NCI-H2081 (cell line): ENCODE results near the gene PLTP.
"Not testable (repeated sequence)": the region's sequence is repeated elsewhere in the genome, so short reads cannot be mapped to it uniquely, and the experiment has no call there.

Experiments
- DNase-seq, 2 experiments: peaks; one replicate each; lab custom pipeline; 2025; lab: John Stamatoyannopoulos, UW

PLTP gene

DNA sequence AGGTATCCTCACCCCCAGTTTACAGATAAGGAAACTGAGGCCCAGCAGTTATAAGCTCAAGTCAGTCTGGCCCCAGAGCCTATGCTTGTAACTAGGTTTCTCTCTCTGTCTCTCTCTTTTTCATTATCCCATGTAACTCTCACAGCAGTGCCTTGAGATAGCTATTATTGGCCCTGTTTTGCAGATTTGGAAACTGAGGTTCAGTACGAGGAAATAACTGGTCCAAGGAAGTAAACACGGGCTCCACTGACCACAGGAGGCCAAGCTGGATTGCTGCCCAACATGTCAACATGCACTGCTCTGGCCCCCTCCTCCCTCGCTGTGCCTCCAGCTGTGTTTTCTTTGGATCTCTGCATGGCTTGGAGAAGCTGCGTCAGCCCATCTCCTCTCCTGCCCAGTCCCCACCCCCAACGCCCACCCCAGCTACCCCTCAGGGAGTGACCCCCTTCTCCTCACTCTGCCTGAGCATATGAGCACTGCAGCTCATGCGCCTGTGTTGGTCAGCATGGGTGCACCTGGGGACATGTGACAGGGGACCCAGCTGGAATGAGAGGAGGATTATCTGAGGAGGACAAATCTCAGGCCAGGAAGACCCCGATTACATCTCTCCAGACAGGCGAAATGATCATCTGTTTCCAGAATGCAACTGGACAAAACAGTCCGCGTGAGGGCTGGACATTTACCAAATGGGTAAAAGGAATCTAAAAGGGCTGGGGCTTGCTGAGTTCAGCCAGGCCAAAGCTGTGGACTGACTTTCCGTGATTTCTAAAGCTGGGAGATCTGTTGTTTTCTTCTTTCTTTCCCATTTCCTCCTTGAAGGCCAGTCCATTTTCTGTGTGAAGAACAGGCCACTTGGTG, 7.8 kb upstream of the PLTP start:
- DNase-seq: no peak

DNA sequence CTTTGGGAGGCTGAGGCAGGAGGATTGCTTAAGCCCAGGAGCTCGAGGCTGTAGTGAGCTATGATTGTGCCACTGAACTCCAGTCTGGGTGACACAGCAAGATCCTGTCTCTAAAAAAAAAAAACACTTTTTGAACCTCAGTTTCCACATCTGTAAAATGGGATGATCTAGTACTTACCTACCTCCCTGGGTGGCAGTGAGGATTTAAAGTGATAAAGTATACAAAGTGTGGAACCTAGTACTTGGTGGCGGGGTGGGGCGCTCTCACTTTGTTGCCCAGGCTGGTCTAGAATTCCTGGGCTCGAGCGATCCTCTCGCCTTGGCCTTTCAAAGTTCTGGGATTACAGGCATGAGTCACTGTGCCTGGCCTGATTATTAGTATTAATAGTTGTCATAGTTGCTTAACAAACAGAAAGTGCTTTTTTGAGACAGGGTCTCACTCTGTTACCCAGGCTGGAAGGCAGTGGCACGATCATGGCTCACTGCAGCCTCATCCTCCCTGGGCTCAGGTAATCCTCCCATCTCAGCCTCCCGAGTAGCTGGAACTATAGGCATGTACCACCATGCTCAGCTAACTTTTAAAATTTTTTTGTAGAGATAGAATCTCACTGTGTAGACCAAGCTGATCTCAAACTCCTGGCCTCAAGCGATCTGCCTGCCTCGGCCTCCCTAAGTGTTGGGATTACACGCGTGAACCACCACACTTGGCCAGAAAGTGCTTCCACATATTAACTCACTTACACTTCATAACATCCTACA, 7.0 kb upstream of the PLTP start:
- no peak for DNase-seq

DNA sequence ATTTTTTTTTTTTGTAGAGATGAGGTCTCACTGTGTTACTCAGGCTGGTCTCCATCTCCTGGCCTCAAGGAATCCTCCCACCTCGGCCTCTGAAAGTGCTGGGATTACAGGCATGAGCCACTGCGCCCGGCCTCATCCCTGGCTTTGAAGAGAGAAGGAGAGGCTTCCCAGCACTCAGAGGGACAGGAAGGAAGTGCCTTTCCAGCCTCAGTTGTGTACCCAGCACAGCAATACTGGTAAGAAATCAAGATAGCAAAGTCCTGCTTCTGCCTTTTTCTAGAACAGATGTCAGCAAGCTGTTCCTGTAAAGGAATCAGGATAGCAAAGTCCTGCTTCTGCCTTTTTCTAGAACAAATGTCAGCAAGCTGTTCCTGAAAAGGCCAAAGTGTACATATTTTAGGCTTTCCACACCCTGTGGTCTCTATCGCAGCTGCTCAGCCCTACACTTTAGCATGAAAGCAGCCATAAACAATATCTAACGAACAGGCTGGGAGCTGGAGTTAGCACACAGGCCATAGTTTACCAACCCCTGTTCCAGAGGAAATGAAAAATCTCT, 6.3 kb upstream of the PLTP start:
- no peak for DNase-seq

DNA sequence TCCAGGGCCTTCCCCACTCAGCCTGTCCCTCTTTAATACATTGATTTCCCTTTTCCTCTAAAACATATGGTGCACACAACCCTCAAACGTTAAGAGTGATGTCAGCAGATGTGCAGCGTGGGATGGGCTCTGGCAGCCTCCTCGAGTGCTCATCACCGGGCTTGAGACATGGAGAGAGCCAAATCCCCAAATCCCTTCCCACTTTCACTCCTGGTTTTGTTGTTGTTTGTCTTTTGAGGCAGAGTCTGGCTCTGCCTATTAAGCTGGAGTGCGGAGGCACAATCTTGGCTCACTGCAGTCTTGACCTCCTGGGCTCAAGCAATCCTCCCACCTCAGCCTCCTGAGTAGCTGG, 5.8 kb upstream of the PLTP start:
- no peak for DNase-seq

DNA sequence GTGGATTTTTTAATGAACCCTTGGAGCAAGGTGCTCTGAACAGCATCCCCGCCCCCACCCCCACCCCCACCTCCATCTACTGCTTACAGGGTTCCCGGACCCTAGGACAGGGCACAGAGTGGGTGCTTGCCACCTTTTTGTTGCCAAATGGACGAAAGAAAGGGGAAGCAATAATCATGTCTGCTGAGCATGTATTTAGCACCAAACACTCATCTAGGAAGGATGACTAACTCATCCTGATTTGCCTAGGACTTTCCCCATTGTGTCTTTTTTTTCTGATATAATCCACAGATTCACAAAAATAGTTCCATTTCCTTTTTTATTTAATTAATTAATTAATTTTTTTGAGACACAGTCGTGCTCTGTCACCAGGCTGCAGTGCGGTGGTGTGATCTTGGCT, 1.2 kb upstream of the PLTP start:
- DNase-seq: no peak

DNA sequence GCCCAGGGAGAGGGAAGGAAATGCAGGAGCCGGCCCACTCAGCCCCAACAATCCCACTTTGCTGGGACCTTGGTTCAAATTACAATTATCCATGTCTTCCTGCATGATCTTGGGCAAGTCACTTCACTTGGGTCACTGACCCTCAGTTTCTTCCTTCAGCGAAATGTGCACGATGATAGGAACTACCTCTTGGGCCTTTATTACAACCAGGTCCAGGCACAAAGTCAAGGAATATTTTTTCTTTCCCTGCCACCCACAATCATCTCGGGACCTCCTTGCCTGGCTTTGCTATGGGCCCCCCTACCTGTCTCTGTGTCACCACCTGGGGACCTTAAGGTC, 358 bp upstream of the PLTP start:
- no peak for DNase-seq

DNA sequence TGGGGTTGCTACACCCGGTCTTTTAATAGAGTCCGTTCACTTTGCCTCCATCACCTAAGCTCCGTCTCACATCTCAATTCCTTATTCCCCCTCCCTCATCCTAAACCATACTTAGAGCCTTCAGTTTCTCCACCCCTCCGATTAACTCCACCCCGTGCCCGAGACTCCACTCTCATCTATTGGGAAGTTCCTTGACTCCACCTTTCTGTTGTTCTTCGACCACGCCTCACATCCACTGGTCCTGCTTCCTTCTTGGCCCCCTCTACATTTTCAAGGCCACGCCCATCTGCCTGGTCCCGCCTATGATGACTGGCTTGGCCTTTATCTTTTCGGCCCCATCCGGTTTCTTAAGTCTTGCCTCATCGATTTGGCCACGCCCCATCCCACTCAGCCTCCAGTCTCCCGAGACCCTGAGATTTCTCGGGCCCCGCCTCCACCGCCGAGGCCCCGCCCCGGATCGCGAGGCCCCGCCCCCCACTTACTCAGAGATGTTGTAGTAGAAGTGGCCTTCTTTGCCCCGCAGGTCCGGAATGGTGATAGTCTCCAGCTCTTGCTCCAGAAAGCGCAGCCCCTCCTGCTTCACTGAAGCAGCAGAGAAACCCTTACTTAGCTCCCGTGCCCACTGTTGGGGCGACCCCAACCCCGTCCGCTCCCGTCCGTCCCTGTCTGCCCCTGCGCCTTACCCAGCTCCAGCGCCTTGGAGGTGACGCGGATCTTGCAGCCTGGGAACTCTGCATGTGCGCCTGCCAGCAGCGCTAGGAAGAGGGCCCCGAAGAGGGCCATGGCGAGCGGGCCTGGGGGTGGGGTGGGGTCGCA, 1.1 kb downstream of the PLTP start:
- DNase-seq: peak; percentile 49 to 66

DNA sequence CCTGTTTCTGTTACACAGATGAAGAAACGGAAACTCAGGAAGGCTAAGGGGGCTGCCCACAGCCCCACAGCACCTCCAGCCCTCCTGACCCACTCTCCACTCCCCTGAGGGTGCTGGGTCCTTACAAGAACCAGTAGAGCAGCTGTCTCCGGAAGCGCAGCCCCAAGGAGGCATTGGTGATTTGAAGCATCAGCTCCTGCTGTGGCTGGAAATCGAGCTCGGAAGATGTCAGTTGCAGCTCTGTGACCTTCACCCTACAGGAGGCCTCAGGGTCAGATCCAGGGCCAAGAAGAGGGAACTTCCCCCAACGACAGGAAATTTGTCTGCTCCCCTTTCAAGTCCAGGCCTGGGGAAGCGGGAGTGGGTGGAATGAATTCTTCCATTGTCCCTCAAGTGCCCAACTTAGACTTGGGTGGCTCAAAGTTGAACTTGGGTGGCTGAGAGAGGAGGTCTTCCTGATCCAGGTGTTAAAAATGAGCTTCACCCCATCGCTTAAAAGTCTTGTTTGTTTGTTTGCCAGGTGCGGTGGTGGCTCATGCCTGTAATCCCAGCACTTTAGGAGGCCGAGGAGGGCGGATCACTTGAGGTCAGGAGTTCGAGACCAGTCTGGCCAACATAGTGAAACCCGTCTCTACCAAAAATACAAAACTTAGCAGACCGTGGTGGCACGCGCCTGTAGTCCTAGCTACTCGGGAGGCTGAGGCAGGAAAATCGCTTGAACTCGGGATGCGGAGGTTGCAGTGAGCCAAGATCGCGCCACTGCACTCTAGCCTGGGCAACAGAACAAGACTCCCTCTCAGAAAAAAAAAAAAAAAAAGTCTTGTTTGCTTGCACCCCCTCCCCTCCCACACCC, 1.9 kb downstream of the PLTP start:
- DNase-seq: no peak

DNA sequence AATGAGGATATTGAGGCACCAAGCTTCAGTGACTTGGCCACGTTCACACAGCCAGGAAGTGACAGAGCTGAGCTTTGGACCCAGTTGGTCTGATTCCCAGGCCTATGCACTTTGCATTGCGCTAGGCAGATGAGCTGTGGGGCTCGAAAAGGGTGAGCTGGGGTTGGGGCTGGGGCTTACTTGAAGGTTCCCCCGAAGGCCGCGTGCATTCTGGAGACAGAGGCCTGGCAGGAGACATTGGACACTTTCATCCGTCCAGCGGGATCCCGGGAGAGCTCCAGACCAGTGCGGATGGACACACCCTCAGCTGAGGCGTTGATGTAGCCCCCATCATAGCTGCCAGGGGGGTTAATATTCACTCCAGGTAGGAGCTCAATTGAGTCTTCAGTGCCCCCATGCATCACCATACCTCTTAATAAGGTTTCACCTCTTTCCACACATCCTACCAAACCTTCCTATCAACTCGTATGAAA, 2.6 kb downstream of the PLTP start:
- DNase-seq: no peak

DNA sequence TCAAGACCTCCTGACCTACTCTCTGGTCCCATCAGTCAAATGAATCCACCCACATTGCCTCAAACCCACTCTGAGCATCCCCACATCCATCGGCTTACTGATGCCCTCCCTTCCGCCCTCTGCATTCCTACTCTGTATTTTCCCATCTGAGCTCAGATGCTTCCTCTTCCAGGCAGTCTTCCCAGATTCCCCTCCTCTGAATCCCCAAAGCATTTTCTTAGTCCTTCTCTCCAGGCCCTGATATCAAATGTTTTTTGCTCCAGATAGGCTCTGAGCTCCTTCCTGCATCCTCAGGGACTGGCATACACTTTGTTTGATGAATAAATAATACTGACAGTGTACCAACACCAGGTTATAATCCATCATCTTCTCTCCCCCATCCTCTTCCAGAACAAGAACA, 3.9 kb downstream of the PLTP start:
- no peak for DNase-seq

DNA sequence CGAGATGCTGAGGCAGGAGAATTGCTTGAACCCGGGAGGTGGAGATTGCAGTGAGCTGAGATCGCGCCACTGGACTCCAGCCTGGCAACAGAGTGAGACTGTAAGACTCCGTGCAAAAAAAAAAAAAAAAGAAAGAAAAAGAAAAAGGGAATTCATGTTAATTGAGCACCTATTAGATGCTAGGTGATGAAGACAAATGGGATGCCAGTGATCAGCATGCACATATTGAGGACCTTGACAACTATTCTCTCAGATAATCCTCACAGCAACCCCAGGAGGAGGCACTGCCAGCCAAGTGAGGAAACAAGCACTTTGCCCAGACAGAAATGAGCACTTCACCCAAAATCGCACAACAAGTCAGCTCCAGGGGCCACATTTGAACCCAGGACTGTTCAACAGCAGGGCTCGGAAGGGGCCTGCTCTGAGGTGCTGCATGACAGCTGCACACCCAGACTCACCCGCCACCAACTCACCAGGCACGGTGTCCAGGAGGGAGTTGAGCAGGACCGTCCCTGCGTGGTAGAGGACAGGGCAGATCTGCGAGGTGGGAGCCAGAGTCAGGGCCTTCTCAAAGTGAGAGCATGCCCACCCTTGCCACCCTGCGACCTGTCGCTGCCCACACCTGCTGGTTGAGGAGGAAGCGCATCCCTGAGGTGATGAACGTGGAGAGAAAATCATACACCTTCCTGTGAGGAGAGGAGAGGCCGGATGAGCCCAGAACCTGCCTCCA, 4.6 kb downstream of the PLTP start:
- DNase-seq: no peak

DNA sequence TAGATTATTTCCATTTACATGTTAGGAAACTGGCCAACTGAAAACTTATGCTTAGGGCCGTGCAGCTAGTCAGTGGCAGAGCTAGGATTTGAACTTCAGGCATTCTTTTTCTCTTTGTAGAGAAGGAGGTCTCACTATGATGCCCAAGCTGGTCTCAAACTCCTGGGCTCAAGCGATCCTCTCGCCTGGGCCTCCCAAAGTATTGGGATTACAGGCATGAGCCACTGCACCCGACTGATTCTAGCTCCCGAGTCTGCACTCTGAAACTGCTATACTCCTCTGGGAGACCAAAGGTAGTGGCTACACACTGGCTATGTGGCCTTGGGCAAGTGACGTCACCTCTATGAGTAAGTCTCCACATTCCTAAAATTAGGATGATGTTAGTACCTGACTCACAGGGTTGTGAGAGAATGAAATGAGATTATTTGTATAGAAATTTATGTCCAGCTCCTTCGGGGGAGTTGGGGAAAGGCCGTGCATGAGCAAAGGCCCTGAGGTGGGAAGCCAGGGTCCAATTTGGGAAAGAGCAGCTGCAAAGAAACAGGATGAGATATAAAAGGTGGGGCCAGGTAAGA, 6.4 kb downstream of the PLTP start:
- no peak for DNase-seq

DNA sequence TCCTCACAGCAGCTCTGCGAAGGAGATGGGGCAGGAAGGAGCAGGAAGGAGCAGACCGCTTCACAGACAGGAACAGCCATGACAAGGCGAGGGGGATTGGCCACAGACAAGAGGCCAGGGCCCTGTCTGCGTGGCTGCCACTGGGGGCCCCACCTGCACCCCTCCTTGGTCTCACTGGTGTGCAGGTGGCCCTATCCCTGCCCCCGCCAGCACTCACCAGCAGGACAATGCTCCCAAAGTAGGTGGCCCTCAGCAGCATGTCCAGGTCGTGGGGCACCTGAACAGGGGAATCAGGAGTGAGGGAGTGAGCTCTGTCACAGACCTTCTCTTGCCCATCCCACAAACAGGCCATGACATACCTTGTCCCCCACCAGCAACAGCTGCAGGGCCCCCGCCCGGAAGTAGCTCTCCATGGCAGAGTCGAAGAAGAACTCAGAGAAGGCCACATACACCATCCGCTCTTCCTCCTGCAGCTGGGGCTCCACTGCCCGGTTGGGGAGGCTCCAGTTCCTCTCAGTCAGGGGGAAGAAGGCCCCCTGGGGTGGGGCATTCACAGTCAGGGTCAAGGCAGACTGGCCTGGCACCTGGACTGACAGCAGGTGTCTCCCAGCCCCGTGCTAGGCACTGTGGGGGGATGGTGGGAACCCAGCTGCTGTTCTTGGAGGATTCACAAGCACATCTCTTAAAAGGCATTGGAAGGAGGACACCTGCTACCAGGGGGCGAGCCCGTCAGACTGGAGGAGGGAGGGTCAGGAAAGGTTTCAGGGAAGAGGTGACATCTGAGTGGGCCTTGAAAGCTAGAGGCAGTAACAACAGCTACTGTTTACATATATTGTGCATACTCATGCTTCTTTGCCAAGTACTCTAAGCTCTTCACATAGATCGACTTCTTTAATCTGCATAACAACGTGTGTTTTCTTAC, 7.1 kb downstream of the PLTP start:
- no peak for DNase-seq

DNA sequence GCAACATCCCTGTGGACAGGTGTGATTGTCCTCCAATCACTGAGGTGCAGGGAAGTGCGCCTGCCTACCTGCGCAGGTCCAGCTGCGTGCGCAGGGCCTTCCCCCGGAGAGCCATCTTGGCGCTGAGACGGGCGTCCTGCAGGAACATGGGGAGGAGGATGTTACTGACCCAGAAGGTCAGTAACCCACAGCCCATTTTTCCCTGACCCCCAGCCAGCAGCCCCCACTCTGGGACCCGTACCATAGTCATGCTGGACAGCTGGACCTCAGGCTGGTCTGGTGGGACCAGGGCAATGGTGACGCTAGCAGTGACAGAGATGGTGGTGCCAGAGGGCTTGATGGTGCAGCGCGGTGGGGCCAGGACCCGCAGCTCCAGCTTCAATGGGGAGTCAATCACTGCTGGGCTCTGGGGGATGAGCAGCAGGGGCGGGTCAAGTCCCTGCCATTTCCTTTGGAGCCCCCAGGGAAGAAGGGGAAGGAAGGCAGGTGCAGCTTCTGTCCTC, 9.7 kb downstream of the PLTP start:
- DNase-seq: no peak

DNA sequence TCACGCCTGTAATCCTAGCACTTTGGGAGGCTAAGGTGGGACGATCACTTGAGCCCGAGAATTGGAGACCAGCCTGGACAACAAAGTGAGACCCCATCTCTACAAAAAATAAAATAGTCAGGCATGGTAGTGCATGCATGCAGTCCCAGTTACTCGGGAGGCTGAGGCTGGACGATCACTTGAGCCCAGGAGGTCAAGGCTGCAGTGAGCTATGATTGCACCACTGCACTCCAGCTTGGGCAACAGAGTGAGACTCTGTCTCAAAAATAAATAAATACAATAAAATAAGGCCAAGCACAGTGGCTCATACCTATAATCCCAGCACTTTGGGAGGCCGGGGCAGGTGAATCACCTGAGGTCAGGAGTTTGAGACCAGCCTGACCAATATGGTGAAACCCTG, 10.6 kb downstream of the PLTP start:
- not testable (repeated sequence) for DNase-seq

DNA sequence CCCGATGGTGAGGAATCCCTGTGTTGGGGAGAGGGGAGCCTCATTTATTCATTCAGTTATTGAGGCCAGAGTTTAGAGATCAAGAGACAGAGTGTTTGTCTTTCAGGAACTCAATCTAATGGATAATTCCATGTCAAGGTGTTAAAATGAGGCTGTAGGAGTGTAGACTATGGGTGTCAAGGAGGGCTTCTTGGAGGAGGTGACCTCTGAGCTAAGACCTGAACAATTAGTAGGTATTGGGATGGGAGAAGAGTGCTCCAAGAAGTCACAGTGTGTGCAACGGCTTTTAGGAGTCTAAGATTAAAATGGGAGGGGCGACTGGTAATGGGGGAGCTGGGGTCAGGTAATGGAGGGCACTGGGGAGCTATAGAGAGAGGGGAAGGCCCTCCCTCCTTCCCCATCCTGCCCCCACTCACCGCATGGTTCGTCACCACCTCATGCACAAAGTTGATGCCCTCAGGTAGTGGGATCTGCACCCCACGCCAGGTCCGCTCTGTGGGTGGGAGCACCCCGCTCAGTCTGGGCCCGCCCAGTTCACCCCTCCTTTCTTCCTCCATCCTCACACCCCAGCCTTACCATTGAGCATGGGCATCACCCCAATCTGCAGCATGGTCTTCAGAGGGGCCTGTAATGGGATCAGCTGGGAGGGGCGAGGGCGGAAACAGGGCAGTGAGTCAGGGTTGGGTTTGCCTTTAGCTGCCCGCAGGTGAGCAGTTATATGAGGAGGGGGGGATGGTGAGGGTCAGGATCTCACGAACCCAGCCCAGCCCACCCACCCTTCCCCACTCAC, 12.7 kb downstream of the PLTP start:
- DNase-seq: no peak

DNA sequence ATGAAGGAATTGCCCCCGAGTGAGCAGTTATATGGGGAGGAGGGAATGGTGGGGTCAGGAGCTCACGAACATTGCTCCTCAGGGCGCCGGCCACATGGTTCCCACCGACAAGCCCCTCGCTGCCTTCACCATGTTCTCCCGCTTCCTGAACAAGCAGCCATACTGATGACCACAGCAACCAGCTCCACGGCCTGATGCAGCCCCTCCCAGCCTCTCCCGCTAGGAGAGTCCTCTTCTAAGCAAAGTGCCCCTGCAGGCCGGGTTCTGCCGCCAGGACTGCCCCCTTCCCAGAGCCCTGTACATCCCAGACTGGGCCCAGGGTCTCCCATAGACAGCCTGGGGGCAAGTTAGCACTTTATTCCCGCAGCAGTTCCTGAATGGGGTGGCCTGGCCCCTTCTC, 13.7 kb downstream of the PLTP start:
- DNase-seq: no peak

DNA sequence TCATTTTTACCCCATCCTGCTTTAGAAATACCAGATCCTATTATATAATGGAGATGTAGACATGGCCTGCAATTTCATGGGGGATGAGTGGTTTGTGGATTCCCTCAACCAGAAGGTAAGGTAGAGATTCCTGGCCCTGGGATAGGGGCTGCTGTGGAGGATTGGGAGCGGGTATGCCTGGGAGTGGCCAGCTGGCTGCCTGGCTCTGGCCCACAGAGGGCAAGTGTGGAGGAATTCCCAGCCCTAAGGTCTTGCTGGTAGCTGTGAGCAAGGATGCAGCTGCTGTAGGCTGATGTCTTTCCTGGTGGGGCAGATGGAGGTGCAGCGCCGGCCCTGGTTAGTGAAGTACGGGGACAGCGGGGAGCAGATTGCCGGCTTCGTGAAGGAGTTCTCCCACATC, 14.3 kb downstream of the PLTP start:
- DNase-seq: no peak
